Smooth muscle cell (in vitro differentiated cells): ENCODE data around the gene XKRX. TPM values are rescaled to one million over a fixed set of nuclear protein-coding genes. Genes with fewer than 3 reads are reported as not detected.

Experiments used
- DNase-seq: peaks from one replicate; lab custom pipeline; 2025; ENCODE audit not compliant: unreplicated experiment; lab: John Stamatoyannopoulos, UW
- H2AFZ ChIP-seq: fragments of 200-600 bp; sonication (generic); 2 replicates; pipeline ENCODE4 v1.6.0; 2016; ENCODE audit warnings: antibody characterized with exemption, low read depth, mild to moderate bottlenecking
- H3F3A ChIP-seq: fragments of 200-600 bp; sonication (generic); 2 replicates; pipeline ENCODE4 v1.6.0; 2017; ENCODE audit warnings: antibody characterized with exemption, low read depth
- H3K27ac ChIP-seq: fragments of 200-600 bp; sonication (generic); 2 replicates; pipeline ENCODE4 v1.5.1; 2016; ENCODE audit warnings: low read depth, mild to moderate bottlenecking
- H3K27me3 ChIP-seq: fragments of 200-600 bp; sonication (generic); 2 replicates; pipeline ENCODE4 v1.6.1; 2016; ENCODE audit warnings: low read depth, mild to moderate bottlenecking
- H3K36me3 ChIP-seq: fragments of 200-600 bp; sonication (generic); 2 replicates; pipeline ENCODE4 v1.5.1; 2016; ENCODE audit warnings: low read depth
- H3K4me1 ChIP-seq: fragments of 200-600 bp; sonication (generic); 2 replicates; pipeline ENCODE4 v1.5.1; 2016; ENCODE audit warnings: low read depth
- H3K4me2 ChIP-seq: fragments of 200-600 bp; sonication (generic); 2 replicates; pipeline ENCODE4 v1.6.0; 2016; ENCODE audit warnings: mild to moderate bottlenecking
- H3K4me3 ChIP-seq: fragments of 200-600 bp; sonication (generic); 2 replicates; pipeline ENCODE4 v1.5.1; 2016; ENCODE audit warnings: mild to moderate bottlenecking
- H3K79me2 ChIP-seq: fragments of 200-600 bp; sonication (generic); 2 replicates; pipeline ENCODE4 v1.6.0; 2016; ENCODE audit warnings: low read depth, mild to moderate bottlenecking
- H3K9ac ChIP-seq: fragments of 200-600 bp; sonication (generic); 2 replicates; pipeline ENCODE4 v1.6.0; 2016; ENCODE audit warnings: low read depth
- H3K9me3 ChIP-seq: fragments of 200-600 bp; sonication (generic); replicated peaks from 2 replicates; pipeline ENCODE4 v1.5.1; 2016; ENCODE audit warnings: low read depth
- H4K20me1 ChIP-seq: fragments of 200-600 bp; sonication (generic); 2 replicates; pipeline ENCODE4 v1.6.0; 2016; ENCODE audit warnings: low read depth
- CTCF ChIP-seq: fragments of 200-600 bp; sonication (generic); IDR thresholded peaks from 2 replicates; pipeline ENCODE4 v1.5.1; 2017; ENCODE audit warnings: borderline replicate concordance, mild to moderate bottlenecking, antibody characterized with exemption; ENCODE audit not compliant: insufficient read depth, poor library complexity, severe bottlenecking
- WGBS: methylation state at CpG from one replicate; pipeline ENCODE4 v1.1.7; 2016; ENCODE audit warnings: low lambda C conversion rate; 5-methylcytosine and 5-hydroxymethylcytosine counted together
- polyA plus RNA-seq: library from polyadenylated mRNA; unstranded; fragments of >200 nt; fragmentation: Nextera tagmentation; extraction: Ambion mirVana; gene quantifications from 2 replicates; pipeline ENCODE4 v1.2.1, GENCODE V29; 2016
- total RNA-seq: library from RNA; depleted of rRNA; stranded (reverse); fragments of >200 nt; gene quantifications from 2 replicates; pipeline ENCODE4 v1.2.3, GENCODE V29; 2014

The XKRX gene
- total RNA-seq = 0.72 and 2.2 TPM in 2 replicates
- not detected in 2 replicates for polyA plus RNA-seq

GRCh38 chrX:100928660-100929613 lies at the start of gene XKRX:
TSS of gene XKRX (minus strand) at chrX:100928917. CDS start at chrX:100928304, 613 bp downstream.
- H3F3A ChIP-seq = no peaks in the 10 kb centered on the region
- peak within 1 kb of the TSS; percentile 85 for H3K4me2 ChIP-seq
- H3K79me2 ChIP-seq = no peaks in the 10 kb centered on the region
- H4K20me1 ChIP-seq = no peaks in the 10 kb centered on the region
- H3K4me3 ChIP-seq = peak within 1 kb of the TSS; percentile 59
- no peak within 1 kb of the TSS for H3K9ac ChIP-seq
- H3K9me3 ChIP-seq = no peaks in the 10 kb centered on the region
- DNase-seq = peak; percentile 7
- 32% methylated on average over 51 of the region's 51 CpGs for WGBS
- no peaks in the 10 kb centered on the region for H3K4me1 ChIP-seq
- H3K36me3 ChIP-seq = no peaks in the 10 kb centered on the region
- TF ChIP-seq CTCF = no peak
- peaks cover 5% of the 10 kb centered on the region for H3K27me3 ChIP-seq
- H3K27ac ChIP-seq = no peak within 1 kb of the TSS
- peak within 1 kb of the TSS; percentile 75 for H2AFZ ChIP-seq

GRCh38 chrX:100976211-100976610 lies 47.5 kb upstream of the XKRX start:
- H3K79me2 ChIP-seq = no peaks in the 10 kb centered on the region
- no peak overlapping the region for H3K4me3 ChIP-seq
- H3K4me2 ChIP-seq = no peak overlapping the region
- no peaks in the 10 kb centered on the region for H3K27me3 ChIP-seq
- H4K20me1 ChIP-seq = no peaks in the 10 kb centered on the region
- no peak overlapping the region for H3K9ac ChIP-seq
- DNase-seq = no peak
- H3K27ac ChIP-seq = no peak overlapping the region
- 88% methylated on average over 1 of the region's 1 CpG for WGBS
- H3K4me1 ChIP-seq = no peaks in the 10 kb centered on the region
- no peak overlapping the region for H2AFZ ChIP-seq
- H3F3A ChIP-seq = no peaks in the 10 kb centered on the region
- no peak for TF ChIP-seq CTCF
- H3K9me3 ChIP-seq = no peaks in the 10 kb centered on the region
- no peaks in the 10 kb centered on the region for H3K36me3 ChIP-seq

GRCh38 chrX:100975212-100975611 lies 46.5 kb upstream of the XKRX start:
- H3K36me3 ChIP-seq = no peaks in the 10 kb centered on the region
- TF ChIP-seq CTCF = no peak
- no peak overlapping the region for H3K9ac ChIP-seq
- no peaks in the 10 kb centered on the region for H3K9me3 ChIP-seq
- no peak overlapping the region for H2AFZ ChIP-seq
- no peaks in the 10 kb centered on the region for H4K20me1 ChIP-seq
- H3F3A ChIP-seq = no peaks in the 10 kb centered on the region
- no peak overlapping the region for H3K4me2 ChIP-seq
- DNase-seq = no peak
- no peaks in the 10 kb centered on the region for H3K27me3 ChIP-seq
- H3K27ac ChIP-seq = no peak overlapping the region
- H3K4me3 ChIP-seq = no peak overlapping the region
- H3K4me1 ChIP-seq = no peaks in the 10 kb centered on the region
- WGBS = 96% methylated on average over 3 of the region's 3 CpGs
- H3K79me2 ChIP-seq = no peaks in the 10 kb centered on the region

GRCh38 chrX:100973411-100973810 lies 44.7 kb upstream of the XKRX start:
- H3K9ac ChIP-seq = no peak overlapping the region
- no peak overlapping the region for H2AFZ ChIP-seq
- 97% methylated on average over 18 of the region's 19 CpGs for WGBS
- H3K4me2 ChIP-seq = no peak overlapping the region
- H3K79me2 ChIP-seq = no peaks in the 10 kb centered on the region
- H3K9me3 ChIP-seq = no peaks in the 10 kb centered on the region
- TF ChIP-seq CTCF = no peak
- no peak overlapping the region for H3K4me3 ChIP-seq
- no peaks in the 10 kb centered on the region for H3F3A ChIP-seq
- H4K20me1 ChIP-seq = no peaks in the 10 kb centered on the region
- no peak overlapping the region for H3K27ac ChIP-seq
- no peak for DNase-seq
- H3K4me1 ChIP-seq = no peaks in the 10 kb centered on the region
- H3K36me3 ChIP-seq = no peaks in the 10 kb centered on the region
- H3K27me3 ChIP-seq = no peaks in the 10 kb centered on the region
